BE2C (cell line): ENCODE data around the gene FCMR.
A peak's percentile ranks its signal among the peaks of the same experiment; 100 is the strongest.

Source experiments
- DNase-seq: peaks from one replicate; pipeline ENCODE4 v3.0.0-alpha.2; 2020
- H3K27me3 ChIP-seq: fragments of 250-450 bp; sonication (Bioruptor Pico); 2 replicates; pipeline ENCODE4 v1.5.1; 2020; ENCODE audit warnings: mild to moderate bottlenecking
- H3K36me3 ChIP-seq: fragments of 250-450 bp; sonication (Bioruptor Pico); 2 replicates; pipeline ENCODE4 v1.5.1; 2020; ENCODE audit warnings: mild to moderate bottlenecking
- H3K4me1 ChIP-seq: fragments of 250-450 bp; sonication (Bioruptor Pico); 2 replicates; pipeline ENCODE4 v1.5.1; 2020
- H3K4me3 ChIP-seq: 2 replicates; pipeline ENCODE4 v1.5.1; 2011; ENCODE audit warnings: low read depth, low read length
- H3K9me3 ChIP-seq: fragments of 250-450 bp; sonication (Bioruptor Pico); 2 replicates; pipeline ENCODE4 v1.5.1; 2020
- CTCF ChIP-seq: IDR thresholded peaks from 2 replicates; pipeline ENCODE4 v1.5.1; 2012; ENCODE audit warnings: mild to moderate bottlenecking, low read depth, low read length

FCMR gene

GRCh38 chr1:206932177-206932576 lies 10.4 kb upstream of the FCMR start:
- Histone ChIP-seq H3K36me3 (no peaks in the 10 kb centered on the region), H3K9me3 (no peaks in the 10 kb centered on the region), H3K27me3 (no peaks in the 10 kb centered on the region), H3K4me3 (no peak overlapping the region), H3K4me1 (no peaks in the 10 kb centered on the region)
- no peak for TF ChIP-seq CTCF
- DNase-seq = no peak

GRCh38 chr1:206931709-206932108 lies 10.0 kb upstream of the FCMR start:
- no peak for DNase-seq
- Histone ChIP-seq H3K36me3 (no peaks in the 10 kb centered on the region), H3K4me1 (no peaks in the 10 kb centered on the region), H3K9me3 (no peaks in the 10 kb centered on the region), H3K4me3 (no peak overlapping the region), H3K27me3 (no peaks in the 10 kb centered on the region)
- TF ChIP-seq CTCF = 0 out of 2 replicates have a peak, but pooled peaks have one; percentile 13

GRCh38 chr1:206930210-206930798 lies 8.6 kb upstream of the FCMR start:
- Histone ChIP-seq H3K4me3 (no peak overlapping the region), H3K36me3 (no peaks in the 10 kb centered on the region), H3K4me1 (no peaks in the 10 kb centered on the region), H3K9me3 (no peaks in the 10 kb centered on the region), H3K27me3 (no peaks in the 10 kb centered on the region)
- TF ChIP-seq CTCF = no peak
- no peak for DNase-seq

GRCh38 chr1:206929524-206929923 lies 7.8 kb upstream of the FCMR start:
- Histone ChIP-seq H3K9me3 (no peaks in the 10 kb centered on the region), H3K36me3 (no peaks in the 10 kb centered on the region), H3K4me1 (no peaks in the 10 kb centered on the region), H3K4me3 (no peak overlapping the region), H3K27me3 (no peaks in the 10 kb centered on the region)
- TF ChIP-seq CTCF = no peak
- no peak for DNase-seq

- H3K9me3 ChIP-seq = no peaks in the 10 kb centered on the region
- no peak overlapping the region for H3K4me3 ChIP-seq
- DNase-seq = no peak
- TF ChIP-seq CTCF = no peak
- H3K27me3 ChIP-seq = no peaks in the 10 kb centered on the region
- no peaks in the 10 kb centered on the region for H3K36me3 ChIP-seq
- no peaks in the 10 kb centered on the region for H3K4me1 ChIP-seq
Measured at GRCh38 chr1:206926286-206926685, 4.5 kb upstream of the FCMR start.

GRCh38 chr1:206925106-206925736 lies 3.5 kb upstream of the FCMR start:
- no peaks in the 10 kb centered on the region for H3K36me3 ChIP-seq
- TF ChIP-seq CTCF = peak; percentile 16; the same call in 1 of the 2 replicates
- no peaks in the 10 kb centered on the region for H3K4me1 ChIP-seq
- no peak overlapping the region for H3K4me3 ChIP-seq
- DNase-seq = no peak
- no peaks in the 10 kb centered on the region for H3K9me3 ChIP-seq
- no peaks in the 10 kb centered on the region for H3K27me3 ChIP-seq
